Measurements from ENCODE around the gene HPCAL1. TPM values are rescaled to one million over a fixed set of nuclear protein-coding genes. Genes with fewer than 3 reads are reported as not detected.

The HPCAL1 gene
- total and polyA plus RNA-seq, 11 donors, result 18.9 to 63.2 (median 40.5) TPM

GRCh38 chr2:10350761-10351160 lies 48.1 kb downstream of the HPCAL1 start:
- H3K36me3 ChIP-seq, result peaks cover 0 to 6% (median 0%) of the 10 kb centered on the region in 9 donors
- peaks cover 0 to 64% (median 14%) of the 10 kb centered on the region in 12 donors for H3K4me1 ChIP-seq
- no peak for TF ChIP-seq POLR2A (IDR thresholded peaks at IDR 0.05)
- no peak for TF ChIP-seq CTCF (IDR thresholded peaks at IDR 0.05)
- ATAC-seq, result no peak
- H3K9me3 ChIP-seq, result no peaks in the 10 kb centered on the region
- 65 to 89% (median 78%) methylated on average over 5 of the region's 5 CpGs for WGBS, 4 donors
- peak overlapping the region in 1 of 12 donors; percentile 76 for H3K27ac ChIP-seq
- H3K4me3 ChIP-seq, result no peak overlapping the region
- intact Hi-C loops (cut with DNase I), result no loop called here
- H3K27me3 ChIP-seq, result no peaks in the 10 kb centered on the region
- no peak for DNase-seq

GRCh38 chr2:10352361-10352760 lies 49.7 kb downstream of the HPCAL1 start:
- WGBS, 4 donors, result 69 to 81% (median 72%) methylated on average over 5 of the region's 5 CpGs
- H3K36me3 ChIP-seq, result peaks cover 0 to 6% (median 0%) of the 10 kb centered on the region in 9 donors
- DNase-seq (no peak), ATAC-seq (no peak)
- H3K9me3 ChIP-seq, result no peaks in the 10 kb centered on the region
- intact Hi-C loops (cut with DNase I), result no loop called here
- H3K27ac ChIP-seq, result no peak overlapping the region
- no peak overlapping the region for H3K4me3 ChIP-seq
- TF ChIP-seq CTCF (IDR thresholded peaks at IDR 0.05), result no peak
- TF ChIP-seq POLR2A (IDR thresholded peaks at IDR 0.05), result no peak
- H3K4me1 ChIP-seq, result peaks cover 0 to 48% (median 6%) of the 10 kb centered on the region in 12 donors
- no peaks in the 10 kb centered on the region for H3K27me3 ChIP-seq

- TF ChIP-seq POLR2A (IDR thresholded peaks at IDR 0.05) (no peak), CTCF (IDR thresholded peaks at IDR 0.05) (no peak)
- H3K4me3 ChIP-seq, result no peak overlapping the region
- peaks cover 0 to 6% (median 0%) of the 10 kb centered on the region in 9 donors for H3K36me3 ChIP-seq
- no peak overlapping the region for H3K27ac ChIP-seq
- intact Hi-C loops (cut with DNase I), result no loop called here
- 96 to 98% (median 96%) methylated on average over 7 of the region's 7 CpGs for WGBS, 4 donors
- H3K27me3 ChIP-seq, result no peaks in the 10 kb centered on the region
- H3K4me1 ChIP-seq, result peaks cover 0 to 45% (median 4%) of the 10 kb centered on the region in 12 donors
- H3K9me3 ChIP-seq, result no peaks in the 10 kb centered on the region
- ATAC-seq (no peak), DNase-seq (no peak)
Observed at GRCh38 chr2:10352972-10353371, 50.3 kb downstream of the HPCAL1 start.

GRCh38 chr2:10353931-10354330 lies 51.2 kb downstream of the HPCAL1 start:
- intact Hi-C loops (cut with DNase I), result no loop called here
- Histone ChIP-seq H3K36me3 (peaks cover 0 to 6% (median 0%) of the 10 kb centered on the region in 9 donors), H3K27me3 (no peaks in the 10 kb centered on the region), H3K27ac (no peak overlapping the region), H3K4me3 (no peak overlapping the region), H3K4me1 (peaks cover 0 to 35% (median 0%) of the 10 kb centered on the region in 12 donors), H3K9me3 (no peaks in the 10 kb centered on the region)
- ATAC-seq (no peak), DNase-seq (no peak)
- 96% methylated on average over 9 of the region's 9 CpGs for WGBS, 4 donors
- no peak for TF ChIP-seq POLR2A (IDR thresholded peaks at IDR 0.05)
- TF ChIP-seq CTCF (IDR thresholded peaks at IDR 0.05), result no peak
